ENCODE results near the gene ADARB1. TPM values are rescaled to one million over a fixed set of nuclear protein-coding genes. Genes with fewer than 3 reads are reported as not detected.

Gene ADARB1
- total and polyA plus RNA-seq, 2 of the 8 experiments (the other 6 are each of a cell fraction or from before 2014, with no cell fraction given), result 4.7 to 14.9 TPM

DNA sequence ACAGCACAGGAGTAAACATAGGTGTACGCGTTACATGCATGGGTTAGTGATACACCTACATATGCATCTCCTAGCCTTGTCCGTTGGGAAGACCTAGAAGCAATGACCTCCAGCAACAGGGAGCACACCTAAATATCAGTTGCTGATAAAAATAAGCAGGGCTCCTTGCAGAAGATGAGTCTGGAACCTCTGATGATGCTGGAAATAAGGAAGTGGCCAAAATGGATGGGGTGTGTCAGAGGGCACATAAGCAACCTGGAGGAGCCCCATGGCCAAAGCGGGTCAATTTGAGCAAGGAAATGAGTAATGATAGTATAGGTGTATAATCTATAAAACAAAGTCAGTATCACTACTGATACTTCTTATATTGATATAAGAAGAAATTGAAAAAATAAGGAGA lies 13.7 kb downstream of the ADARB1 start:
- Histone ChIP-seq H2BK12ac (ENCODE audit: low read depth, low read length) (no peak overlapping the region), H2BK20ac (ENCODE audit: low read length) (no peak overlapping the region), H2AK5ac (ENCODE audit: low read depth, low read length) (no peak overlapping the region), H2BK120ac (replicated peaks; ENCODE audit: low read depth, low read length) (no peak overlapping the region), H3K4me3 (ENCODE audit: extremely low read depth in 1 of 4, insufficient read depth in 2 of 4, low read depth in 3 of 4, low read length in 4 of 4) (no peak overlapping the region), H3K79me1 (ENCODE audit: low read depth, low read length) (peaks cover 3% of the 10 kb centered on the region; the same call in 1 of the 2 replicates), H3K36me3 (ENCODE audit: control insufficient read depth in 2 of 4, insufficient read depth in 4 of 4, low read length in 3 of 4) (no peaks in the 10 kb centered on the region), H3K56ac (replicated peaks; ENCODE audit: insufficient read length, low read depth, low read length) (no peak overlapping the region), H2BK5ac (ENCODE audit: low read depth, low read length) (no peak overlapping the region), H3K9me3 (ENCODE audit: insufficient read depth in 2 of 2, low read depth in 1 of 2, low read length in 1 of 2) (no peaks in the 10 kb centered on the region), H3K4me2 (ENCODE audit: insufficient read depth in 1 of 2, low read depth in 2 of 2, low read length in 2 of 2) (no peak overlapping the region), H2AFZ (ENCODE audit: low read length) (no peak overlapping the region), H3K14ac (ENCODE audit: insufficient read length) (no peak overlapping the region), H3K9ac (replicated peaks in 1 of 4; ENCODE audit: extremely low read depth in 1 of 4, low read depth in 3 of 4, low read length in 3 of 4) (no peak overlapping the region), H4K8ac (ENCODE audit: extremely low read depth, insufficient read depth, low read length) (no peak overlapping the region), H2BK15ac (ENCODE audit: low read length) (no peak overlapping the region), H3K27me3 (replicated peaks in 1 of 4; ENCODE audit: control insufficient read depth in 3 of 4, extremely low read depth in 1 of 4, insufficient read depth in 3 of 4, low read length in 3 of 4) (no peaks in the 10 kb centered on the region; a peak in 1 of 7 replicates), H4K91ac (replicated peaks; ENCODE audit: insufficient read length, low read length) (no peak overlapping the region), H3K27ac (ENCODE audit: low read depth, low read length) (no peak overlapping the region), H3K4ac (replicated peaks; ENCODE audit: insufficient read length, low read depth, low read length) (no peak overlapping the region), H3K18ac (ENCODE audit: extremely low read depth, low read length) (no peak overlapping the region), H4K5ac (ENCODE audit: insufficient read length, low read depth, low read length) (no peak overlapping the region), H3K23ac (ENCODE audit: insufficient read length) (no peak overlapping the region), H3K4me1 (replicated peaks in 1 of 4; ENCODE audit: control insufficient read depth in 3 of 4, insufficient read depth in 4 of 4, low read length in 3 of 4) (no peaks in the 10 kb centered on the region; a peak in 1 of 7 replicates), H4K20me1 (replicated peaks in 1 of 2; ENCODE audit: control insufficient read depth in 1 of 2, insufficient read depth in 2 of 2, low read length in 2 of 2) (peaks cover 0 to 1% of the 10 kb centered on the region in 2 experiments), H3K79me2 (ENCODE audit: control insufficient read depth in 1 of 2, insufficient read depth in 2 of 2, low read length in 2 of 2) (0 out of 4 replicates have a peak, but pooled peaks cover 0 to 8% of the 10 kb centered on the region in 2 experiments), H3K23me2 (ENCODE audit: low read depth, low read length) (no peaks in the 10 kb centered on the region)
- WGBS, 2 experiments (ENCODE audit: extremely low coverage in 1 of 2, insufficient coverage in 1 of 2, insufficient read length in 1 of 2, insufficient replicate concordance in 2 of 2, low coverage in 1 of 2, low lambda C conversion rate in 2 of 2, missing lambda C conversion rate in 1 of 2), result 94% methylated on average over 4 of the region's 4 CpGs; no CpG with 5 or more reads in 1 of the 2 experiments
- CTCF ChIA-PET (ENCODE audit: partially characterized antibody), result interaction anchor here (3.4 kb wide), 1 partner anchor 11 kb away, joined by 16 read pairs; no protein-coding TSS in a partner anchor
- POLR2A ChIA-PET (ENCODE audit: partially characterized antibody), result no interaction called here
- DNase-seq (ENCODE audit: low read depth in 1 of 2, low spot score in 2 of 2) (no peak), FAIRE-seq (no peak)
- no peak for TF ChIP-seq CTBP2 (IDR thresholded peaks at IDR 0.05; ENCODE audit: borderline replicate concordance, insufficient read depth, insufficient read length, low read length)
- TF ChIP-seq SIN3A (conservative IDR thresholded peaks at IDR 0.05 in 1 of 2, IDR thresholded peaks at IDR 0.05 in 1 of 2; ENCODE audit: low read depth in 1 of 2, low read length in 2 of 2), result no peak
- TF ChIP-seq CBX5 (IDR thresholded peaks at IDR 0.05; ENCODE audit: low read depth, low read length), result no peak
- no peak for TF ChIP-seq JUND (IDR thresholded peaks at IDR 0.05; ENCODE audit: low read length)
- TF ChIP-seq GABPA (IDR thresholded peaks at IDR 0.05; ENCODE audit: borderline replicate concordance, insufficient read depth, low read length), result no peak
- TF ChIP-seq TCF12 (IDR thresholded peaks at IDR 0.05; ENCODE audit: low read depth, low read length), result no peak
- no peak for TF ChIP-seq POU5F1 (IDR thresholded peaks at IDR 0.05; ENCODE audit: low read depth, low read length)
- TF ChIP-seq CHD2 (IDR thresholded peaks at IDR 0.05; ENCODE audit: low read length), result no peak
- no peak for TF ChIP-seq BACH1 (IDR thresholded peaks at IDR 0.05; ENCODE audit: low read length)
- no peak for TF ChIP-seq YY1 (IDR thresholded peaks at IDR 0.05; ENCODE audit: low read depth, low read length)
- TF ChIP-seq POLR2AphosphoS5 (IDR thresholded peaks at IDR 0.05; ENCODE audit: low read depth, low read length), result no peak
- no peak for TF ChIP-seq KDM1A (IDR thresholded peaks at IDR 0.05; ENCODE audit: borderline replicate concordance, low read length)
- no peak for TF ChIP-seq FOSL1 (IDR thresholded peaks at IDR 0.05; ENCODE audit: insufficient read depth, low read depth, low read length)

All from H1 (cell line).